Measurements from ENCODE around the gene SLC5A11.
"Not testable (repeated sequence)": the region's sequence is repeated elsewhere in the genome, so short reads cannot be mapped to it uniquely, and the experiment has no call there.

SLC5A11 gene

GRCh38 chr16:24863582-24864437 lies 18.0 kb downstream of the SLC5A11 start:
- no peak for DNase-seq

GRCh38 chr16:24869033-24869432 lies 23.3 kb downstream of the SLC5A11 start:
- no peak for DNase-seq

GRCh38 chr16:24871891-24872290 lies 26.1 kb downstream of the SLC5A11 start:
- DNase-seq, result no peak

- DNase-seq, result no peak
Observed at GRCh38 chr16:24873028-24873427, 27.3 kb downstream of the SLC5A11 start.

GRCh38 chr16:24875466-24875865 lies 29.7 kb downstream of the SLC5A11 start:
- DNase-seq, result no peak

- no peak for DNase-seq
Observed at GRCh38 chr16:24876231-24876630, 30.5 kb downstream of the SLC5A11 start.

GRCh38 chr16:24879684-24880083 lies 33.9 kb downstream of the SLC5A11 start:
- DNase-seq, result no peak

GRCh38 chr16:24883714-24884151 lies 38.0 kb downstream of the SLC5A11 start:
- no peak for DNase-seq

GRCh38 chr16:24887472-24887871 lies 41.7 kb downstream of the SLC5A11 start:
- DNase-seq, result no peak

GRCh38 chr16:24890746-24891145 lies 45.0 kb downstream of the SLC5A11 start:
- DNase-seq, result no peak

- DNase-seq, result no peak
Observed at GRCh38 chr16:24896439-24896838, 50.7 kb downstream of the SLC5A11 start.

GRCh38 chr16:24897522-24897921 lies 51.8 kb downstream of the SLC5A11 start:
- not testable (repeated sequence) for DNase-seq

GRCh38 chr16:24900230-24900629 lies 54.5 kb downstream of the SLC5A11 start:
- no peak for DNase-seq

- DNase-seq, result no peak
Observed at GRCh38 chr16:24906199-24906808, 60.5 kb downstream of the SLC5A11 start.

- no peak for DNase-seq
Observed at GRCh38 chr16:24906901-24907300, 61.1 kb downstream of the SLC5A11 start.

- no peak for DNase-seq
Observed at GRCh38 chr16:24908716-24909115, 63.0 kb downstream of the SLC5A11 start.

GRCh38 chr16:24909856-24910255 lies 64.1 kb downstream of the SLC5A11 start:
- DNase-seq, result no peak

- no peak for DNase-seq
Observed at GRCh38 chr16:24915019-24915418, 69.3 kb downstream of the SLC5A11 start.

- DNase-seq, result no peak
Observed at GRCh38 chr16:24915576-24915975, 69.8 kb downstream of the SLC5A11 start.

GRCh38 chr16:24917236-24917635 lies 71.5 kb downstream of the SLC5A11 start:
- no peak for DNase-seq

- DNase-seq, result no peak
Observed at GRCh38 chr16:24917891-24918290, 72.1 kb downstream of the SLC5A11 start.

GRCh38 chr16:24918641-24919040 lies 72.9 kb downstream of the SLC5A11 start:
- DNase-seq, result no peak

- DNase-seq, result no peak
Observed at GRCh38 chr16:24919536-24919935, 73.8 kb downstream of the SLC5A11 start.

GRCh38 chr16:24920568-24920967 lies 74.8 kb downstream of the SLC5A11 start:
- DNase-seq, result no peak
